Measurements from ENCODE around the gene HLA-DMA. TPM values are rescaled to one million over a fixed set of nuclear protein-coding genes. Genes with fewer than 3 reads are reported as not detected.
A peak's percentile ranks its signal among the peaks of the same experiment; 100 is the strongest.

HLA-DMA gene
- total and polyA plus RNA-seq, 2 of the 8 experiments (the other 6 are each of a cell fraction or from before 2014, with no cell fraction given) = 13.3 to 23.1 TPM

- TF ChIP-seq CTCF (IDR thresholded peaks at IDR 0.05; ENCODE audit: control extremely low read depth in 1 of 3, insufficient read depth in 1 of 3, low read depth in 1 of 3, low read length in 3 of 3) = peak; percentile 27 to 86 (median 76)
- TF ChIP-seq RAD21 (IDR thresholded peaks at IDR 0.05 in 1 of 2, conservative IDR thresholded peaks at IDR 0.05 in 1 of 2; ENCODE audit: low read depth in 2 of 2, low read length in 2 of 2) = peak; percentile 12 to 50; a peak in 3 of 4 replicates
- TF ChIP-seq TAF7 (optimal IDR thresholded peaks at IDR 0.05; ENCODE audit: borderline replicate concordance, low read depth, low read length) = no peak
- TF ChIP-seq TCF12 (IDR thresholded peaks at IDR 0.05; ENCODE audit: low read depth, low read length) = 0 out of 2 replicates have a peak, but pooled peaks have one; percentile 54
Observed at GRCh38 chr6:32954986-32955802, 2.3 kb upstream of the HLA-DMA start (continued).

Data from H1 (cell line).